GM21528 (cell line): ENCODE measurements around the gene CR1.
"Not testable (repeated sequence)": the region's sequence is repeated elsewhere in the genome, so short reads cannot be mapped to it uniquely, and the experiment has no call there.

ENCODE experiments used
- ATAC-seq: cut with Tn5 transposase; IDR thresholded peaks from one replicate; pipeline ENCODE4 v1.9.1; 2021; ENCODE audit warnings: mild to moderate bottlenecking, moderate library complexity; ENCODE audit not compliant: unreplicated experiment, low FRiP score

Gene CR1

GRCh38 chr1:207502726-207503125 lies 6.8 kb downstream of the CR1 start:
- ATAC-seq, result no peak

GRCh38 chr1:207503950-207504349 lies 8.0 kb downstream of the CR1 start:
- no peak for ATAC-seq

- no peak for ATAC-seq
Observed at GRCh38 chr1:207504438-207504837, 8.5 kb downstream of the CR1 start.

- ATAC-seq, result no peak
Observed at GRCh38 chr1:207510444-207510843, 14.5 kb downstream of the CR1 start.

GRCh38 chr1:207514890-207515289 lies 18.9 kb downstream of the CR1 start:
- ATAC-seq, result no peak

- no peak for ATAC-seq
Observed at GRCh38 chr1:207516729-207517128, 20.8 kb downstream of the CR1 start.

GRCh38 chr1:207518608-207519236 lies 22.8 kb downstream of the CR1 start:
- no peak for ATAC-seq

GRCh38 chr1:207519505-207520399 lies 23.8 kb downstream of the CR1 start:
- ATAC-seq, result no peak

GRCh38 chr1:207520400-207521345 lies 24.7 kb downstream of the CR1 start:
- not testable (repeated sequence) for ATAC-seq

- ATAC-seq, result not testable (repeated sequence)
Observed at GRCh38 chr1:207525239-207525638, 29.3 kb downstream of the CR1 start.

GRCh38 chr1:207528401-207528800 lies 32.4 kb downstream of the CR1 start:
- not testable (repeated sequence) for ATAC-seq

- ATAC-seq, result not testable (repeated sequence)
Observed at GRCh38 chr1:207536263-207536662, 40.3 kb downstream of the CR1 start.

GRCh38 chr1:207546677-207547357 lies 50.9 kb downstream of the CR1 start:
- not testable (repeated sequence) for ATAC-seq

- not testable (repeated sequence) for ATAC-seq
Observed at GRCh38 chr1:207554823-207555222, 58.9 kb downstream of the CR1 start.

GRCh38 chr1:207565546-207566468 lies 69.8 kb downstream of the CR1 start:
- ATAC-seq, result no peak

- ATAC-seq, result not testable (repeated sequence)
Observed at GRCh38 chr1:207571926-207572325, 76.0 kb downstream of the CR1 start.

- ATAC-seq, result not testable (repeated sequence)
Observed at GRCh38 chr1:207573074-207573473, 77.1 kb downstream of the CR1 start.

- ATAC-seq, result not testable (repeated sequence)
Observed at GRCh38 chr1:207575381-207575780, 79.4 kb downstream of the CR1 start.
